HFFc6 (cell line): ENCODE measurements around the gene THSD4. TPM values are rescaled to one million over a fixed set of nuclear protein-coding genes. Genes with fewer than 3 reads are reported as not detected.

Experiments used
- DNase-seq: peaks from one replicate; pipeline ENCODE4 v3.0.0-alpha.2; 2018
- H3K27ac Mint-ChIP-seq: 2 replicates; pipeline ENCODE4 v1.8.0; 2020; ENCODE audit warnings: mild to moderate bottlenecking, mixed read lengths
- H3K27me3 Mint-ChIP-seq: 2 replicates; pipeline ENCODE4 v1.8.0; 2021; ENCODE audit warnings: mild to moderate bottlenecking, moderate library complexity, mixed read lengths; ENCODE audit not compliant: insufficient read depth
- H3K36me3 Mint-ChIP-seq: 2 replicates; pipeline ENCODE4 v1.8.0; 2021; ENCODE audit warnings: low read depth, mixed read lengths
- H3K4me1 Mint-ChIP-seq: 2 replicates; pipeline ENCODE4 v1.8.0; 2020; ENCODE audit warnings: low read depth, mixed read lengths
- H3K4me3 Mint-ChIP-seq: 2 replicates; pipeline ENCODE4 v1.8.0; 2020; ENCODE audit warnings: mild to moderate bottlenecking, moderate library complexity, mixed read lengths
- H3K9me3 Mint-ChIP-seq: 2 replicates; pipeline ENCODE4 v1.8.0; 2020; ENCODE audit warnings: mild to moderate bottlenecking, mixed read lengths
- total RNA-seq, 6 experiments: library from RNA; stranded (reverse); fragmentation: NEBNext Ultra II Directional; extraction: Animal tissue kit (Norgen Biotek cat#: 25700); gene quantifications; 2 replicates in 1 of 6; 3 replicates in 5 of 6; pipeline ENCODE4 v1.2.3, GENCODE V29; 2021
- TF ChIP-seq, protein P1 (sequence below): fragments of 200-600 bp; sonication (generic); IDR thresholded peaks from 2 replicates; pipeline ENCODE4 v1.5.0; 2021; ENCODE audit warnings: antibody characterized with exemption, mild to moderate bottlenecking

The THSD4 gene
- total RNA-seq, 6 experiments from 2014 or later, result 32.7 to 39.1 (median 36.4) TPM

DNA sequence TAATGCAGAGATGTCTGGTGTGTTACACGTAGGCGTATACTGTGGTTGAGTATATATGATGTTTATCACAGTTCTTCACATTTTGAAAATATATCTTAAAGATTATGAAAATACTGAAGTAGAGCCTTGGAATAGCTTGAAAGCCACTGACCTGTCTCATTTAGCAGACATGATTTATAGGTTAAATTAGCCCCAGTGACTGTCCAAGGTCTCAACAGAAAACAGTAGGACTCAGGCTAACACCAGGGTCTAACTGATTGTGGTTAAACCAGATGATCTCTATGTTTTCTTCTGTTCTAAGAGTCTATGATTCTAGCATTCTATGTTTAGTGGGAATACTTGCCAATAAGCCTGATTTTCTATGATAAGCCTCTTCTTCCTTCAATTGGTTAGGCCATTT lies 528.6 kb downstream of the THSD4 start:
- TF ChIP-seq, protein P1, sequence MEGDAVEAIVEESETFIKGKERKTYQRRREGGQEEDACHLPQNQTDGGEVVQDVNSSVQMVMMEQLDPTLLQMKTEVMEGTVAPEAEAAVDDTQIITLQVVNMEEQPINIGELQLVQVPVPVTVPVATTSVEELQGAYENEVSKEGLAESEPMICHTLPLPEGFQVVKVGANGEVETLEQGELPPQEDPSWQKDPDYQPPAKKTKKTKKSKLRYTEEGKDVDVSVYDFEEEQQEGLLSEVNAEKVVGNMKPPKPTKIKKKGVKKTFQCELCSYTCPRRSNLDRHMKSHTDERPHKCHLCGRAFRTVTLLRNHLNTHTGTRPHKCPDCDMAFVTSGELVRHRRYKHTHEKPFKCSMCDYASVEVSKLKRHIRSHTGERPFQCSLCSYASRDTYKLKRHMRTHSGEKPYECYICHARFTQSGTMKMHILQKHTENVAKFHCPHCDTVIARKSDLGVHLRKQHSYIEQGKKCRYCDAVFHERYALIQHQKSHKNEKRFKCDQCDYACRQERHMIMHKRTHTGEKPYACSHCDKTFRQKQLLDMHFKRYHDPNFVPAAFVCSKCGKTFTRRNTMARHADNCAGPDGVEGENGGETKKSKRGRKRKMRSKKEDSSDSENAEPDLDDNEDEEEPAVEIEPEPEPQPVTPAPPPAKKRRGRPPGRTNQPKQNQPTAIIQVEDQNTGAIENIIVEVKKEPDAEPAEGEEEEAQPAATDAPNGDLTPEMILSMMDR, result no peak
- no peaks in the 10 kb centered on the region for H3K9me3 Mint-ChIP-seq
- H3K36me3 Mint-ChIP-seq, result 0 out of 2 replicates have a peak, but pooled peaks cover 6% of the 10 kb centered on the region
- no peaks in the 10 kb centered on the region; the same call in 1 of the 2 replicates for H3K27me3 Mint-ChIP-seq
- no peak overlapping the region for H3K27ac Mint-ChIP-seq
- DNase-seq, result no peak
- H3K4me1 Mint-ChIP-seq, result peaks cover 6% of the 10 kb centered on the region
- H3K4me3 Mint-ChIP-seq, result no peak overlapping the region

DNA sequence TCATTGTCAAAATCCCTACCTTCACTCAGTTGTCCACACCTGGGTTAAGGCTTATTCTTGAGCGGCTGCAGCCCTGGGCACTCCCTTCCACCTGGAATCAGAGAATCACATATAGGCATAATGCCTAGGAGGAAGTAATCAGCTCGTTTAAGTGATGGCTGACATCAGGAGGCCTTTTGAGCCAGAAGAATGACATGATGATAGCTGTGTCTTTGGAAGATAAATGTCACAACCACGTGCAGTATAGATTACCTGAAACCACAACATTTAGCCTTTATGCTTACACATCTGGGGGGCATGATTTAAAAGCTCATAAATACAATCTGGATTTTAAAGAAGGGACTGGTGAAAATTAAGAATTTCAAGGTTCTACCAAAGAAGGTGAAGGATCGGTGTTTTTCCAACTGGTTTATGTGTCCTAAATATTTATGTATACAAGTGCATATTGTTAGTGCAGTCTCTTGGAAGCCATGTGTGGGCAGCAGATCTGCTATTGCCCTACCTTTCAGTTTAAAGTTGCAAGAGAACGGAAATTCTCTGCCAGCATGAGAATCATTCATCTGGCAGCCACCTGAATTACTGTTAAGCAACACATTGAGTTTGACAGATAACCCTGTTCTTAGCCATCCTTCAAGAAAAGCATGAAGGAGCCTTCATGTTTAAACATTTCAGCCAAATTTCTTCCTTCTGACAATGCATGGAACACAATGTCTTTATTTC lies 531.7 kb downstream of the THSD4 start:
- H3K4me1 Mint-ChIP-seq, result peaks cover 16% of the 10 kb centered on the region
- TF ChIP-seq, protein P1, result no peak
- no peaks in the 10 kb centered on the region for H3K9me3 Mint-ChIP-seq
- peaks cover 3% of the 10 kb centered on the region; the same call in 1 of the 2 replicates for H3K36me3 Mint-ChIP-seq
- no peaks in the 10 kb centered on the region; the same call in 1 of the 2 replicates for H3K27me3 Mint-ChIP-seq
- DNase-seq, result no peak
- H3K4me3 Mint-ChIP-seq, result no peak overlapping the region
- H3K27ac Mint-ChIP-seq, result no peak overlapping the region

DNA sequence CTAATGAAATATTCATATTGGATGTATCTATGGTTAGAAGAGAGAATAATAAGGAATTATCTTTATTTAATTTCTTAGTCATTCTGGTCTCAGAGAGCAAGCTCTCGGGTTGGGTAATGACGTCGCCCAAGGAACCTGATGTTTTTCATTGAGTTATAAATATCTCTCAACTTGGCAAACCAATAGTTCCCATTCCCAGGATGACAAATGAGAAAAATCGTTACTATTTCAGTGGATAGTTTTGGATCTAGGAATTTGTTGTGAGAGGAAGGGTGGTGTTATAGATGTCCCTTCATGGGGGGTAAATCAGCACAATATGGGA lies 532.2 kb downstream of the THSD4 start:
- Mint-ChIP-seq H3K4me1 (peaks cover 18% of the 10 kb centered on the region), H3K36me3 (no peaks in the 10 kb centered on the region; the same call in 1 of the 2 replicates), H3K4me3 (no peak overlapping the region), H3K9me3 (no peaks in the 10 kb centered on the region), H3K27ac (no peak overlapping the region), H3K27me3 (no peaks in the 10 kb centered on the region; the same call in 1 of the 2 replicates)
- no peak for DNase-seq
- TF ChIP-seq, protein P1, result no peak

DNA sequence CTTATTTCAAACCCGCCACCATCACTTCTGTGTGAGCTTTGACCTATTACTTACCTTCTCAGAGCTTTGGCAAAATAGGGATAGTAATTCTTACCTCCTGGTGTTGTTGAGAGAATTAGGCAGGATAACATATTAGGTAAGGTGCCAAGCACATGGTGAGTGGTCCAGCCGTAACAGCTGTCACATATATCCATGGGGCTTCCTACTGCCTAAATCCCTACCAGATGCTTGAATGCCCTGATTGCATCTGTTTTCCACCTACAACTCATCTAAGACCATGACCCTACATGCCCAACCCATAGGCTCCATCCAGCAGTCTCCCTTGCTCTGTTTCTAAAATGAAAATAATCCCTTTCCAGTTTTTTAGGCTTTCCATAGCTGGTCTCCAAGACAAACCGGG lies 532.8 kb downstream of the THSD4 start:
- no peaks in the 10 kb centered on the region; the same call in 1 of the 2 replicates for H3K36me3 Mint-ChIP-seq
- H3K4me3 Mint-ChIP-seq, result no peak overlapping the region
- no peak overlapping the region for H3K27ac Mint-ChIP-seq
- H3K27me3 Mint-ChIP-seq, result no peaks in the 10 kb centered on the region; the same call in 1 of the 2 replicates
- DNase-seq, result no peak
- TF ChIP-seq, protein P1, result no peak
- no peaks in the 10 kb centered on the region for H3K9me3 Mint-ChIP-seq
- H3K4me1 Mint-ChIP-seq, result peaks cover 19% of the 10 kb centered on the region

DNA sequence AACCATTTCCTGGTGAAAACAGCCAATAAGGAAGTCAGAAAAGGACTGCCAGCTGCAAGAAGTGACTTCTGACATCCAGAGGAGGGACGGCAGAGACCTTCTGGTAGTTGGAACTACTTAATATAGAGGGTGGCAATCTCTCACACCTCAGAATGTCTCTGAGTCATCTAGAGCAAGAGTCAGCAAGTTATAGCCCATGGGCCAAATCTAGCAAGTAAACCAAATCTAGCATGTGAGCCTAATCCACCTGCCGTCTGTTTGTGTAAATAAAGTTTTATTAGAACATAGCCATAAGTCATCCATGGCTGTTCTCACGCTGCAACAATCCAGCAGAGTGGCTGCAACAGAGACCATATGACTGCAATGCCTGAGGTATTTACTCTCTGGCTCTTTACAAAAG lies 534.6 kb downstream of the THSD4 start:
- no peaks in the 10 kb centered on the region for H3K9me3 Mint-ChIP-seq
- no peak for DNase-seq
- no peaks in the 10 kb centered on the region; the same call in 1 of the 2 replicates for H3K27me3 Mint-ChIP-seq
- no peak overlapping the region for H3K4me3 Mint-ChIP-seq
- H3K36me3 Mint-ChIP-seq, result no peaks in the 10 kb centered on the region; the same call in 1 of the 2 replicates
- TF ChIP-seq, protein P1, result no peak
- no peak overlapping the region for H3K27ac Mint-ChIP-seq
- H3K4me1 Mint-ChIP-seq, result peaks cover 36% of the 10 kb centered on the region
